T-helper 1 cell treated with Interleukin-12 subunit alpha and Interleukin-12 subunit beta and Interleukin-4 antibody, amounts not matched to agents 30 ng/mL and 1 ng/mL, for 36 hours (primary cell): ENCODE data around the gene SLC6A12. TPM values are rescaled to one million over a fixed set of nuclear protein-coding genes. Genes with fewer than 3 reads are reported as not detected.

ENCODE experiments used
- intact Hi-C: fragments of 100-400 bp; cut with micrococcal nuclease; formaldehyde crosslinking; loops from one replicate; pipeline ENCODE4 v1.15.1; 2024
- total RNA-seq: library from RNA; stranded (reverse); gene quantifications from 2 replicates; pipeline ENCODE4 v1.2.3, GENCODE V29; 2022

Gene SLC6A12
- total RNA-seq, 1 donor from 2014 or later = not detected

DNA sequence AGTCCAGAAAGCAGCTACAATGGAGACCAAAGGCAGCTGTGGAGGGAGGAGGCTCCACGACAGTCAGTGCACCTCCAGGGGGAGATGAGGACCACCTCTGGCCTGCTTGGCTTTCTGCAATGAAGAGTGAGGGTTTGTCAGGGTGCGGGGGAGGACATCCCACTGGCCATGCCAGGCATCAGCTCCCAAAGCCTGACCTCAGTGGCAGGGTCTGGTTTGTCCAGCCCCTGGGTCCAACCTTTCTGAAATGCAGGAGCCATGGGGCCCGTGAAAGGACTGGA is 35.2 kb downstream of the SLC6A12 start:
- intact Hi-C loops = no loop called here

DNA sequence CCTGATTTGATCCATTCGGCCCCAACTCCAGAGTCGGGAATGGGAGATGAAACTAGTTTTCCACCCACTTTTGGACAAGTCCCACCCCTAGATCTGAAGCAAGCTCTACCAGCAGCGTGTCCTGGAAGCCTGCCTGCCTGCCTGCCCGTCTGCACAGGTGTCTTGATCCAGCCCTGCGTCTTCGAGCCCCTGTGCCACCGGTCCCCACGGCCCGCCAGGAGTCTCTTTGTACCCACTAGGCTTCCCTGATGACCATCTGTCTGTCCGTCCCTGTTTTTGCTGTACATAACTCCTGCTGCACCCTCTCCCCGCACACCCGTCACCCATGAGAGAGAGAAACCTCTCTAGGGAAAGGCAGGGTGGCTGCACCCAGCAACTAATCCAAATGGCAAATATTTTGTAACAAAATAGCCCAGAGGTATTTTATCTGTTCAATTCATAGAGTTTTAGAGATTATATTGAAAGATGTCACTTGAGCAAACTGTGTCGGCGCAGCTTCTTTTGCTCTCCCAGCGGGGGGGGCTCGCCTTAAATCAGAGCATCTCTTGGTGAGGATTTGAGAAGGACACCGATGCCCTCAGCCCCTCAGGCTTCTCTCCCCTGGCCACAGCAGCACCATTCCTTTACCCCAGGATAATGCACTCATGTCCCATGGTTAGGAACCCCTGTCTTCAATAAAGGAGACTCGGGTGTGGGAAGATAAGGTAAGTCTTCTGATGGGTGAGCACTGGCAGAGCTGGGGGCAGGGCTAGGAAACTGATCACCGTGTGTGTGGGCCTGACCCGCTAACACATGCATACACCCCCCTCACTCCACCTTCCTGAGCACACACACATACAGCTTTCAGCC is 35.8 kb downstream of the SLC6A12 start:
- intact Hi-C loops = no loop called here

DNA sequence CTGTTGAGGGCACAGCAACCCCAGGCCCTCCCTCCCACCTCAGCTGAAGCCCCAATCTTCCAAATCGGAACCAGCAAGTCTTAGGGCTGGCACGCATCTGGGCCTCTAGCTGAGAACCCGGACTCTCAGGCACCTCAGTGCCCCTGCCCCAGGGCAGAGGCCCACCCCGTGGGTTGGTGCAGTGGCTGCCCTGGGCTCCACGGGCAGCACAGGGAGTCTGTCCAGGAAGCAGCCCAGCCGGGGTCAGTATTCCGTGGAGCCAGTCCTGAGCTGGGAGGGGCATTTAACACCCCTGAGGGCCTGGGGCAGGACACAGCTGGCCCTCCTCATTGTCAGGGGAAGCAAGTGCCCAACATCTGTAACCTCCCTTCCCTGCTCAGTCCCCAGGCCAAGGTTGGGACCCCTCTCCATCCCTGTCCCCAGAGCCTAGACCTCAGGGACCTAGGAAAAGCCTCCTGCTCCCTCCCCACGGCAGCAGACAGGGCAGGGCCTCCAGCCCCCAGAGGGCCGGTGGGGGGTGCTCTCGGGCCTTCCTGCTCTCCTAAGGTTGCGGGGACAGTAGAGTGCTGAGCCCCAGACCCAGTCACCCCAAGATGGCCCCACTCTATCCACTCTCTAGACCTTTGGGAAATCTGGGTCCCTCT is 36.5 kb downstream of the SLC6A12 start:
- intact Hi-C loops = no loop called here

DNA sequence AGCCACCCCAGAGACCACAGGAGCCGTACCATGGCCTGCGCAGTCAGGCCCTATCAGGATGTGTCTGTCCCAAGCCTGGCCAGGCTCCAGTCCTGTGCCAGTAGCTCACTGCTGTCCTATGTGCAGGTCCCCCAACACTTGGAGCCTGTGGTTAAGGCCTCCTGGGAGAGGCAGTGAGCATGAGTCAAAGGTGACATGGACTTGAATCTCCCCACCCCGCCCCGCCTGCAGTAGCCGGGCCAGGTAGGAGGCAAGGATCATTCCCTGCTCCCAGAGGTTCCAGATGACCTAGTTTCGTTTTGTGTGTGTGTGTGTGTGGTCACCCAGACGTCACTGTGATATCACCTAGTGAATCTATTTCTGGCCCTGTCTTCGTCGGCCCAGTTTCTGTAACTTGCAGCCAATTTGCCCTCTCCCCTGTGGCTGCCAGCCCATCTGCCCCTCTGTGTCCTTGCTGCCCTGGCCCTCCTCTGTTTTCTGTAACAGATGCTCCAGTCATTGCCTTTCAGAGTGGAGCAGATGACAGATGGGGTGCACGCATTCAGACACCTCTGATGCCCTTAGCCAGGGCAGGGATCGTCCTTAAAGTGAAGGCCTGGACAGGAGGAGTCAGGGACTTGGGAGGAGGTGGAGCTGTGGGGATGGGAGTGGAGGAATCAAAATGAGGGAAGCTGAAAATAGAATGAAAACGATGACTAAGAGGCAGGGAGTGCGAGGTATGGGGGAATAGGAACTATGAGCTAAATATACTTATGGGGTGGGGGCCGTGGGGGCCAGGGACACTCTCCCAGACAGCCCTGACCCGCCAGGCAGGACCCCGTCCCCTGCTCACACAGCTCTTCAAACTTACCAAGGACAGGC is 37.4 kb downstream of the SLC6A12 start:
- intact Hi-C loops = no loop called here

DNA sequence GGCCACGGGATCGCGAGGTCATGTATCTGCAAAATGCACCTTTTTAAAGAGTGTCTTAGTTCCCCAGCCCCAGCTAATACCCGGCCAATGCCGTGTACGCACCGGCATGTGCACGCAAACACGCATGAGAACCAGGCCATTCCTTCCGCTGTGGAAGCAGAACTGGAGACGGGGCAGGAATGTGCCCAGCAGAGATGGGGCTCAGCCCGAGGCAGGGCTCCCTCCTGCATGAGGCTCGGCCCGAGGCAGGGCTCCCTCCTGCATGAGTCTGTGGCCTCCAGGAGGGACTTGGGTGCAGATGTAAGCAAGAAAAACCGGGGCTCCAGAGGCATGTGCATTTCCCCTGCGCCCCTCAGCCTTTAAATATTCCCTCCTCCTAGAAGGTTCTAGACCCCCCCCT is 38.2 kb downstream of the SLC6A12 start:
- intact Hi-C loops = no loop called here

DNA sequence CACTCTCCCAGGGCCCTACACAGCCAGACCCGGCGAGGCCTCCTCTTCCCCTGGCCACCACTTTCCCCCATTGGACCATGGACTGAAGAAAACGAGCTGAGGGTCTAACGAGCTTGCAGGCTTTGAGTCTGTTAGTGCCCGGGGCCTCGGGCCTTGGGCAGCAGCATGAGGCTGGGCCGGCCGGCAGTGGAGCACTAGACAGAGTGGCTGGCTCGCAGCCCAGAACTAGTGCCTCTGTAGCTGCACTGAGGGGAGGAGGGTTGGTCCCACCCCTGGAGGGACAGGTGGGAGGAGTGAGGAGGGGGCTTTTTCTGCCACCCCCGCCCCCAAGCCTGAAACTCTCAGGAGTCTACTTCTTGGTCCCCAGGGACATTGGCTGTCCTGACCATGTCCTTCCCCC is 38.7 kb downstream of the SLC6A12 start:
- intact Hi-C loops = no loop called here

DNA sequence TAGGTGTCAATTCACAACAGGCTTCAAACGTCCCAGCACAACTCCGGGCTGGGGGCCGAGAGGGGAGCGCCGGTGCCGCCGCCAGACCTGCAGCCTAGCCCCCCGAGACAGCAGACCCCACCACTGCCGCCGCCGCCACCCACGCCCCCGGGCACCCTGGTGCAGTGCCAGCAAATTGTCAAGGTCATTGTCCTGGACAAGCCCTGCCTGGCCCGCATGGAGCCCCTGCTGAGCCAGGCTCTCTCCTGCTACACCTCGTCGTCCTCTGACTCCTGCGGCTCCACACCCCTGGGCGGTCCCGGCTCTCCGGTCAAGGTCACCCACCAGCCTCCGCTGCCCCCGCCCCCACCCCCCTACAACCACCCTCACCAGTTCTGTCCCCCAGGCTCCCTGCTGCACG is 39.4 kb downstream of the SLC6A12 start:
- intact Hi-C loops = no loop called here

DNA sequence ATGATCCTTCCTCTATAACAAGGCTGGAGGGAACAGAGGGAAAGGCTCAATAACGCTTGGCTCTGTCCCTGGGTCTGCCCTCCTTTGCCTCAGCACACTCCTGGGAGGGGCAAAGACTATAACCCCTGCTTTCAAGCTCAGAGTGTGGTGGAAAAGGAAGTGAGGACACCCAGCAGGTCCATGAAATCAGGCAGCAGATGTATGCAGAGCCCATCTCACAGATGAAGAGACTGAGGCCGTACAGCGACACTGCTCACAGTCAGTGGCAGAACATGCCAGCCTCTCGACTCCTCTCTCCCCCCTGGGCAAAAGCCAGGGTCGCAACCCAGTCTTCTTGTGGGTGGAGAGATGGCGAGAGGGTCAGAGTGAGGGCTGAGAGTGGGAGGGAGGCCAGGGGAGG is 39.8 kb downstream of the SLC6A12 start:
- intact Hi-C loops = no loop called here

DNA sequence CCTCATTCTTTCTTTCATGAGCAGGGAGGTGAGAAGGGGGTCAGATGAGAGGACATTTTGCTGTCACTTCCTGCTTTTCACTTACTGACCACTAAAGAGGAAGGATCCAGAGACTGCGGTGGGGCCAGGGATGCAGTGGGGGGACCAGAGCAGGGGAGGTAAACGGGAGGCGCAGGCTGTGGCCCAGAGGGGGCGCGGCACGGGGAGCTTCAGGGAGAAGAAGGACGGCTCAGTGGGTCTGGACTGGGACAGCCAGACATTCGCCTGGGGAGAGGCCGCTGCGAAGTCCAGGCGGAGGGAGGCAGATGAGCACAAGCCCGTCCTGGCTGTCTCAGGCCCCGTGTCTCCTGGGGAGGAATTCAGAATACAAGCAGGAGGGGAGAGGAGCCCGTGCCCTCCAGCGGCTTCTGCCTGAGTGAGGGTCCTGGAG is 41.2 kb downstream of the SLC6A12 start:
- intact Hi-C loops = no loop called here

DNA sequence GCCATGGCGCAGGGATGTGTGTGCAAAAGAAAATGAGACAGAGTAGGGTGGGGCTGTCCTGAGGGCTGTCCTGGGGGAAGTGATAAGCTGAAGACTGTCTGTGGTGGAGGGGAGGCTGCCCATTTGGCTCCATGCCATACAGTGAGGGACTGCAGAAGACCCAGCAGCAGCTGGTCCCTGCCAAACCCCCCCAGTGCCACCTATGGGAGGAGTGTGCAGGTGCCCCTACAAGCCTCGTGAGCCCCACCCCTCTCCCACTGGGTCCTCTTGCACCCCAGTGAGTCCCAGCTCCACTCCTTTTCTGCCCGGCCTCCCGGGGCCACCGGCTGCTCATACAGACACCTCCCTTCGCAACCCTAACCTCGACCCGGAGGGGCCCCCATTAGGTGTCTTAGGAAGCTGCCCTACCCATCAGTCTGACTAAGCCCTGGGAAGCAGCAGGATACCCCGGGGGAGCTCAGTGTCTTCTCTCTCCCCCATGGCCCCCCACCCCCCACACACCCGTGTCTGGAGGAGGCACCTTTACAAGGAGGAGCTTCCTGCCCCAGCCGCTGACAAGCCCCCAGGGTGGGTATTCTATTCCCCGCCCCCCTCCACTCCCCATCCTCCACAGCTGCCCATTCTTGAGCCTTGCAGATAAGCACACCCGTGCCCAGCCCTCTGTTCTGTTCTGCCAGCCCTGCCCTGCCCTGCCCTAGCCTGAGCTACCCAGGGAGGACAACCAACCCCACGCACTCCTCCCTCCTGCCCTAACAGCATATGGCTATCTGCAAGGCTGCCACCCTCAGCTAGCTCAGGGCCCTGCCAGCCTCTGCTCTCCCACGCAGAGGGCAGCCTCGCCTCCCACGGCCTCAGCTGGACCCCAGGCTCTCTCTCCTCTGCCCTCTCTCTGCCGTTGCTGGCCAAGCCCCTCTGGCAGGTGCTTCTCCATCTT is 41.9 kb downstream of the SLC6A12 start:
- intact Hi-C loops = no loop called here

DNA sequence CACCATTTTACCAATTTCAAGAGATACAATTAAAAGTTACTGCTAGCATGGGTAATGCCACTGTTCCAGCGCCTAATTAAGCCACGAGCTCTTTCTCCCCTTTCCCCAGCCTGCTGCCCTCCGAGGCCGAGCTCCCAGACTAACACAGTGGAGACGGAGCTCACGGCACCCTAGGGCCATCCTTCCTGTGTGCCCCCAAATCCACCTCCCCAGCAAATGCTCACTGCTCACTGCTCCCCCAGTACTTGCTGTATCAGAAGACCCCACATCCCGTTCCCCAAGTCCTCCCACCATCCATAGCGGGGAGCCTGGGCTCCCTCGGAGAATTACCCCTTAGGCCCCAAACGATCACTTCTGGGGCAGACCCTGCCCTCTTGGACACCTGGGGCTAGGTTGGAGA is 42.7 kb downstream of the SLC6A12 start:
- intact Hi-C loops = no loop called here

DNA sequence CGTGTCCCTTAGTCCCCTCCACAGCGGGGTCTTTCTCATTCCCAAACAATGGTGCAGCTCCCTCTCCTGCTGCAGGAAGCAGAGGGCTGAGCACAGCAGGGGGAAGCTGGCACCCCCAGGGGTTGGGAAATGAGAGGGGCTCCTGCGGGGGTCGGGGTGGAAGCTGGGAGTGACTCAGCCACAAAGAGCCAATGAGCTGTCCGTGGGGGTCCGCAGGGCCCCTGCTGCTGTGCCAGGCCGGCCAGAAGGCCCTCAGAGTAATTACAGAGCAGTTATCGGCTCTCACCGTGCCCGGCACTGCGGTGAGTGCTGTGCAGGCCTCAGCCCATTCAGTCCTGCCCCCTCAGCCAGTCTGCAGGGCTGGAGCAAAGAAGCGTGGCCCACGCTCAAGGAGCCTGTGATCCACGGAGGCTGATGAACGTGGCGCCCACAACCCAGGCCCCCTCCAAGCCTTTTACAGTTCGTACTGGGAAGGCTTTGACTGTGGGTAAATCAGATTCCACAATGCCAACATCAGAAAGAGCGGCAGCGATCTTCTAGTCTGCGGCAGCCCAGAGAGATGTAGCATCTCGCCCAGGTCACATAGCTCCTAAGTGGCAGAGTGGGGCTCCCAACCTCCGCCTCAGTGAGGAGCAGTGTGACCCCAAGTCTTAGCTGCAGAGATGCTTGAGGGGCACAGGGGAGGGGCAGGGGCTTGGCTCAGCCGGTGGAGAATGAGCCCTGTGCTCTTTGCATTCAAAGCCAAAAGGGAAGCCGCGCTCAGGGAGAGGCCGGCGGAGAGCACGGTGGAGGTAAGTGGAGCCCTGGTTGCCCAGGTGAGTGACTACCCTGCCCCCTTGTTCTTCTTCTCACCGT is 43.4 kb downstream of the SLC6A12 start:
- intact Hi-C loops = no loop called here

DNA sequence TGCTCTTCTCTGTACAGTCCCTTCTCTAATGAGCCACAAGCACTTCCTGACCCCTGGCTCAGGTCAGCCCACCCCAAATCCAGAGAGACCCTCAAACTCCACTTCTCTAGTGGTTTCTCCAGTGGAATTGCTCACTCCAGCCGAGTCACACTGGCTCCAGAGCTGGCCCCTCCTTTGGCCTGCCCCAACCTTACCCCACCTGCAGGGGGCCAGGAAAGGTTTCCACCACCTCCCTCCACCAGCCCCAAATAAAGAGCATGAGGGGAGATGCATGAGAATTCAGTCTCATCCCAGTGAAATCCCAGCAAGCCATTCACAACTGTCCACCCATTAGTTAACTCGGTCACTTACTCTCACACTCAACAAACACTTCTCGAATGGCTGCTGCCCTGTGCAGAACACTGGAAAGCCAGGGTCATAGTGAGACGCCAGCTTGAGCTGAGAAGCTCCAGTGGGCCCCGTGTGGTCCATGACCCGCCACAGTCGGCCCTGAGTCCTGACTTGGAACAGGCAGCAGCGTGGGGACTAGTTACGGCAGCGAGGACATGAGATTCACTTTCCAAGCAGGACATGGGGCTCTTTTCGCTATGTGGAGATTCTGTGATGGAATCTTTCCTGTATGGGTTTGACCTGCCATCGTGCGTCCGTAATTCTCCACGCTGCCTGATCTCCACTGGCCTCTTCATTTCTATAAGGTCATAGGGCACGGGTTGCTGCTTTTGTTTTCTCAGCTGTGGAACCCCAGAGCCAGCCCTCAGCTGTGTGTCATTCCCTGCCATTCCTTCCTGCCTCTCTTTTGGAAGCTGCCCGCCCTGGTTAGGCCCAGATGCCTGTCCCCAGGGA is 44.2 kb downstream of the SLC6A12 start:
- intact Hi-C loops = no loop called here

DNA sequence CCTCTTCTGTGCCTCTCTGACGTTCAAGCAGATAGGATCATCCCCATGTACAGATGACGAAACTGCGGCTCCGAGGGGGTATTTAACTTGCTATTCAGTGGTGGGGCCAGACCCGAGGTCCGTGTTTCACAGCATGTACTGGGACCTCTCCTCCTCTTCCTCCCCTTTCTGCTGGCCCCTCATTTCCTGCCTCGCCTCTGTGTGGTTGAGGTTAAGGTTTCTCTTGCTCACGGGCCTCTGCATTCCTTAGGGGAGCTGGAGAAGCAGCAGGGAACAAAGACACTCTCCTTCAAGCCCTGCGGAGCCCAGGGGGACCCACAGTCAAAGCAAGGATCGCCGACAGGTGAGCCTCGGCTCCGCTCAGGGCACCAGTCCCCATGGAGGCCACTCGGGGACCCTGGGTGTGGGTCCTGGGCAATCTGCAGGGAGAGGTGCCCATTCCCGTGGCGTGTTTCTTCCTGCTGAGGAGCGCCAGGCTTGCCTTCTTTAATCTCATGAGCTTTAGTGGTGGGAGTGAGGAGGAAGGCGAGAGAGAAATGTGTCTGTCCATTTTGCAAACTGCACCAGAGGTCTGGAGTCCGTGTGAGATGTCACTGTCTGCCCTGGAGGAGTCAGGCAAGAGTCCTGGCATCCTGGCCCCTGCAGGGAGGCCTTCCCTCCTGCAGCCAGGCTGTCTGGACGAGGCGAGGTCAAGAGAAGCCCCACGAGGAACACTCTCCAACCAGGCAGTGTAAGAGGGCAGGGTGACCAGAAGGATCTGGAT is 45.0 kb downstream of the SLC6A12 start:
- intact Hi-C loops = no loop called here

DNA sequence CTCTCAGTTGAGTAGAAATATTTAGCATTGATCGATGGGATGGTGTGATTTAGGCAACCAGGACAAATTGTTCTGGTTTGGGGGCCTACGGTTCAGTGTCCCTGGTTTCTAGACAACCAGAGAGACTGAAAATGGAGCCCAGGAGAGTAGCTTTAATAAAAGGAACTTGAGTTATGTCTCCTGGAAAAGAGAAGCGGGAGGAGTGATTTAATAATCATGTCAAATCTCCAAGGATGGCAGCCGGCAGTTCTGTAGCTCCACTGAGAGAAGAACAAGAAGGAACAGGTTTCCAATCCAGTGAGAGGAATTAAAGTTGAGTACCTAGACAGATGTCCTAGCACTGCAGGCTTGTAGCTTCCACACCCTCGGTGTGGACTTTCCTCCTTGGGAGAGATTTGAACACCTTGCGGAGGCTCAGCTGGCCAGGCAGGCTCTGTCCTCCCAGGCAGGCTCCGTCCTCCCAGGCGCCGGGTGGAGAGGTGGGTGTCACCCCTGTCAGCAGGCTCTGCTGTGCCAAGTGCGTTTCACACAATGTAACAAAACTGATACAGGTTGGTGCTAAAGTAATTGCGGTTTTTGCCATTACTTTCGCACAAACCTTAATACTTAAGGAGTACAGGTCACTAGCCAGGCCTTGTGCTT is 45.9 kb downstream of the SLC6A12 start:
- intact Hi-C loops = no loop called here

DNA sequence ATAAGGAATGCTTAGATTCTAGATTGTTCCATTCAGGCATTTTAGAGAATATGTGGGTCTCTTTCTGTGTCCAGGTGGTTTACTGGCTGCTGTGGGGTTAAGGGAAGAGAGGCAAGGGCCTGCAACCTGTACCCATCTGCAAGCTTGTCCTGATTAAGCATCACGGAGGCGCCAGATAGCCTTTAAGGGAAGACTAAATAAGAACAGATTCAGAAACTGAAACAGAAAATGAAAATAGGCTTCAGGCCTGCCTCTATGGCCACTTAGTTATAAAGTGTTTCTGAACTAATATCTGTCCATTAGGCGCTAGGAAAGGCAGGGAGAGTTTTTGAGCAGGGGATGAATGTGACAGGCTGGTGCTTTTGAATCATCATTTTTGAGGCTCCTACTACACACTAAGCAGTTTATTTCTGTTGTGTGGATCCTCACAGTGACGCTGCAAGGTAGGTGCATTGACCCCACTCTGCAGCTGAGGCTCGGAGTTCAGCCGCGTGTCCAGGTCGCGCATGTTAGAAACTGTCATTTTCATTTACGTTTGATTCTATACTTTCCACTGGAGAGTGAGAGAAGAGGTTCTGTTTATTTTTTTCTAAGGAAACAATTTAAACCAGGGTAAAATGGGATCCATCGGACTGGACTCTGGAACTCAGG is 47.4 kb downstream of the SLC6A12 start:
- intact Hi-C loops = no loop called here

DNA sequence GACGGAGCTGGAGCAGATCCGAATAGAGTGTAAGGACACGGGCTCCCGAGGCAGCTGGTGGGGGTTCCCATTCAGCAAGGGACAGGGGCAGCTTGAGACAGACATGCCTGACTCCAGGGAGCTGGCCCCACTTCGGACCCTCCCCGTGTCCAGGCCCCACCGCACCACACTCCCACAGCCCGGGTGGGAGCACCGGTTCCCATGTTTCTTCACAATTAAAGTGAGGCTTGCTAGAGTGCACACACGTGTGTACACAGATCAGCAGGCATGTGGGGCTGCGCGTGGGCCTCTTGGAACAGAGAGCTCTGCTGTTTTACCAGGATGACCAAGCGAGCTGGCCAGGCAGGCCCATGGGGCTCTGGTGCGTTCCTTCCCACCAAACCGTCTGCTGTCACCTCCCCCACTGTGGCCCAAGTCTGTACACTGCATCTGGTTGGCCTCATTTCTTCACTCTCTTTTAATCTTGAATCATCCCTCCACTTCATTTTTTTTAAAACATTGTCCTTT is 48.0 kb downstream of the SLC6A12 start:
- intact Hi-C loops = no loop called here
